ENCODE results near the gene TMSB15B.
"Not testable (repeated sequence)": the region's sequence is repeated elsewhere in the genome, so short reads cannot be mapped to it uniquely, and the experiment has no call there.

The TMSB15B gene

DNA sequence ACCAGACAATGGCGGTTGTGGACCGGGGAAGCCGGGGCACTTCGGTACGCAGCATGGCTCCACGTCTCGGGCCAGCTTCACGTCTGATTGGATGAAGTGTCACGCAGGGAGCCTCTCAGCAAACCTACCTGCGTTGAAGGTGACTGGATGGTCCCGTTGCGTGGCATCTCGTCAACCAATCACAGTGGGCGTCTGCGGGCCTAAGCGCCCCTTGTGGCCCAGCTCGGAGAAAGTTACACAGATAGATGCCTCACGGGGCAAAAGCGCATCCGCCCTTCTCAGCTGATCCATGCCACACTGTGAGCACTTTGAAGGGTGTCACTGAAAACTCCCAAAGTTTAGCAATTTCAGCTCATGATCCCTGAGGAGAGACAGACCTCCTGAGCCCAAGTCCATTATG is 51.2 kb downstream of the TMSB15B start, which contains the start of gene H2BW1:
Gene H2BW1, minus strand, starts transcription at position 103 of the 400 bp plus-strand sequence. CDS start 132 bp downstream, outside the sequence.
- no peak within 1 kb of the TSS for H3K23ac ChIP-seq (ENCODE audit: low read depth, low read length, poor library complexity)
- no peak within 1 kb of the TSS for H2BK120ac ChIP-seq (ENCODE audit: low read depth, low read length)
- DNase-seq (ENCODE audit: low spot score) = no peak
- H3K27ac ChIP-seq (replicated peaks; ENCODE audit: low read length) = no peak within 1 kb of the TSS
- no peak within 1 kb of the TSS for H2AFZ ChIP-seq (ENCODE audit: low read length)
- peaks cover 0 to 9% (median 0%) of the 10 kb centered on the region in 3 experiments for H3K27me3 ChIP-seq (ENCODE audit: control insufficient read depth in 3 of 3, insufficient read depth in 3 of 3, low read depth in 1 of 3, low read length in 3 of 3)
- H3K14ac ChIP-seq (ENCODE audit: low read length) = no peak within 1 kb of the TSS
- H3K4me3 ChIP-seq (ENCODE audit: low read length in 2 of 2) = no peak within 1 kb of the TSS
- no peaks in the 10 kb centered on the region for H3K36me3 ChIP-seq (replicated peaks in 1 of 2; ENCODE audit: control insufficient read depth in 2 of 2, insufficient read depth in 2 of 2, low read length in 2 of 2)
- no peak within 1 kb of the TSS for H2AK5ac ChIP-seq (ENCODE audit: low read depth, low read length)
- no peak within 1 kb of the TSS for H4K91ac ChIP-seq (ENCODE audit: low read depth, low read length, poor library complexity)
- no peak within 1 kb of the TSS for H3K18ac ChIP-seq (ENCODE audit: low read length)
- H3K4me2 ChIP-seq (ENCODE audit: insufficient read depth, low read length, poor library complexity, severe bottlenecking) = no peak within 1 kb of the TSS
- no peaks in the 10 kb centered on the region for H3K9me3 ChIP-seq (replicated peaks in 1 of 2; ENCODE audit: control insufficient read depth in 2 of 2, insufficient read depth in 1 of 2, low read depth in 1 of 2, low read length in 2 of 2)
- H2BK5ac ChIP-seq (ENCODE audit: low read length) = no peak within 1 kb of the TSS
- H3K4ac ChIP-seq (ENCODE audit: low read length) = no peak within 1 kb of the TSS
- H3K79me1 ChIP-seq (ENCODE audit: low read depth, low read length) = no peaks in the 10 kb centered on the region
- no peak within 1 kb of the TSS for H2BK12ac ChIP-seq (ENCODE audit: low read length)
- H3K9ac ChIP-seq (ENCODE audit: low read depth, low read length, poor library complexity) = no peak within 1 kb of the TSS
- no CpG with 5 or more reads among the region's 20 CpGs for WGBS, 2 donors (ENCODE audit: extremely low coverage in 2 of 2, insufficient read length in 2 of 2, insufficient replicate concordance in 1 of 2)
- no peaks in the 10 kb centered on the region for H3K4me1 ChIP-seq (ENCODE audit: control insufficient read depth in 2 of 2, insufficient read depth in 1 of 2, low read depth in 1 of 2, low read length in 2 of 2)
- no peak within 1 kb of the TSS for H4K8ac ChIP-seq (ENCODE audit: low read depth, low read length)
- H2BK15ac ChIP-seq (ENCODE audit: low read length) = no peak within 1 kb of the TSS

DNA sequence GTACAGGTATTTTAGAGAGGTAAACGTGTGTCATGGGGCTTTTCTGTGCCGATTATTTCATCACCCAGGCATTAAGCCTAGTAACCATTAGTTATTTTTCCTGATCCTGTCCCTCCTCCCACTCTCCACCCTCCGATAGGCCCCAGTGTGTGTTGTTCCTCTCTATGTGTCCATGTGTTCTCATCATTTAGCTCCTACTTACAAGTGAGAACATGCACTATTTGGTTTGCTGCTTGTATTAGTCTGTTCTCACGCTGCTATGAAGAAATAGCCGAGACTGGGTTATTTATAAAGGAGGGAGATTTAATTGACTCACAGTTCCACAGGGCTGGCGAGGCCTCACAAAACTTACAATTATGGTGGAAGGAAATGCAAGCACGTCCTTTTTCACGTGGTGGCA is 53.1 kb downstream of the TMSB15B start:
- H2BK12ac ChIP-seq (ENCODE audit: low read length); H3K14ac ChIP-seq (ENCODE audit: low read length); H4K91ac ChIP-seq (ENCODE audit: low read depth, low read length, poor library complexity); H2BK15ac ChIP-seq (ENCODE audit: low read length); H4K8ac ChIP-seq (ENCODE audit: low read depth, low read length); DNase-seq (ENCODE audit: low spot score); H2AFZ ChIP-seq (ENCODE audit: low read length); H3K79me1 ChIP-seq (ENCODE audit: low read depth, low read length); H3K27me3 ChIP-seq (ENCODE audit: control insufficient read depth in 3 of 3, insufficient read depth in 3 of 3, low read depth in 1 of 3, low read length in 3 of 3); H3K4me1 ChIP-seq (ENCODE audit: control insufficient read depth in 2 of 2, insufficient read depth in 1 of 2, low read depth in 1 of 2, low read length in 2 of 2); H3K4me2 ChIP-seq (ENCODE audit: insufficient read depth, low read length, poor library complexity, severe bottlenecking); H2AK5ac ChIP-seq (ENCODE audit: low read depth, low read length); H3K4ac ChIP-seq (ENCODE audit: low read length); H2BK120ac ChIP-seq (ENCODE audit: low read depth, low read length); H3K27ac ChIP-seq (replicated peaks; ENCODE audit: low read length); H3K9ac ChIP-seq (ENCODE audit: low read depth, low read length, poor library complexity); H3K23ac ChIP-seq (ENCODE audit: low read depth, low read length, poor library complexity); H3K18ac ChIP-seq (ENCODE audit: low read length); H3K36me3 ChIP-seq (replicated peaks in 1 of 2; ENCODE audit: control insufficient read depth in 2 of 2, insufficient read depth in 2 of 2, low read length in 2 of 2); H3K9me3 ChIP-seq (replicated peaks in 1 of 2; ENCODE audit: control insufficient read depth in 2 of 2, insufficient read depth in 1 of 2, low read depth in 1 of 2, low read length in 2 of 2); H2BK5ac ChIP-seq (ENCODE audit: low read length); H3K4me3 ChIP-seq (ENCODE audit: low read length in 2 of 2): not testable (repeated sequence)
- WGBS, 2 donors (ENCODE audit: extremely low coverage in 2 of 2, insufficient read length in 2 of 2, insufficient replicate concordance in 1 of 2) = no CpG with 5 or more reads among the region's 8 CpGs

Data from neuronal stem cell (in vitro differentiated cells).